GM21619 (cell line): ENCODE results near the gene IFIT2.
"Not testable (repeated sequence)": the region's sequence is repeated elsewhere in the genome, so short reads cannot be mapped to it uniquely, and the experiment has no call there.

ENCODE experiments used
- ATAC-seq: cut with Tn5 transposase; IDR thresholded peaks from one replicate; pipeline ENCODE4 v1.9.1; 2021; ENCODE audit not compliant: unreplicated experiment

Gene IFIT2

DNA sequence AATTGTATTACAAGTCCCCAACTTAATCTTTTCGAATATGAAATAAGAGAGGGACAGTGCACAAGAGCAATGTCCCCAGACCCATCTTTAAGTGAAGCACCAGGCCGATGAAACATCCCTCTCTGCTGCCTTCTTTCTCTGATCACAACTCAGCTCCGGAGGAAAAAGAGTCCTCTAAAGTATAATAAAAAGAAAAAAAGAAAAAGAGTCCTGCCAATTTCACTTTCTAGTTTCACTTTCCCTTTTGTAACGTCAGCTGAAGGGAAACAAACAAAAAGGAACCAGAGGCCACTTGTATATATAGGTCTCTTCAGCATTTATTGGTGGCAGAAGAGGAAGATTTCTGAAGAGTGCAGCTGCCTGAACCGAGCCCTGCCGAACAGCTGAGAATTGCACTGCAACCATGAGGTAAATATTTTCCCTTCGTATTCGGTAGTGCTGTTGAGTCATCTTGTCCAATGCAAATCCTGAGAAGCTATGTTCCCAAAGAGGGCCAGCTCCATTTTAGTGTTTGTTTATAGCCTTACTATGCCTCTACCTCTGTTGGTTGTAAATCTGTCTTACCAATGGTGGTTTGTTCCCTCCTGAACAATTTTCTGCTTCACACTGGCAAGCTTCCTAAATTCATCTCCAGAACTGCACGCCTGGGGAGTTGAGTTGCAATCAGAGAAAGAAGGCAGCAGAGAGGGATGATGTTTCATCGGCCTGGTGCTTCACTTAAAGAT is at the start of gene IFIT2:
Gene IFIT2 (plus strand): TSS at position 326 of the 725 bp plus-strand sequence. CDS start 78 bp downstream, at position 404.
- peak; percentile 67 for ATAC-seq

GRCh38 chr10:89252225-89252585 is 49.6 kb upstream of the IFIT2 start:
- no peak for ATAC-seq

DNA sequence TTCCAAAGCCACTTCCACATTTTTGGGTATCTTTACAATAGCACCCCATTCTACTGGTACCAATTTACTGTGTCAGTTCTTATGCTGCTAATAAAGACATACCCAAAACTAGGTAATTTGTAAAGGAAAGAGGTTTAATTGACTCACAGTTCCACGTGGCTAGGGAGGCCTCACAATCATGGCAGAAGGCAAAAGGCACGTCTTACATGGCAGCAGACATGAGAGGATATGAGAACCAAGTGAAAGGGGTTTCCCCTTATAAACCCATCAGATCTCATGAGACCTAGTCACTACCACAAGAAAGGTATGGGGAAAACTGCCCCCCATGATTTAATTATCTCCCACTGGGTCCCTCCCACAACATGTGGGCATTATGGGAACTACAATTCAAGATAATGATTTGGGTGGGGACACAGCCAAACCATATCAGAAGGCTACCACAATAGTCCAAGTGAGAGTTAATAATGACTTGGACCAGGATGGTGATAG is 46.7 kb upstream of the IFIT2 start:
- ATAC-seq: not testable (repeated sequence)

DNA sequence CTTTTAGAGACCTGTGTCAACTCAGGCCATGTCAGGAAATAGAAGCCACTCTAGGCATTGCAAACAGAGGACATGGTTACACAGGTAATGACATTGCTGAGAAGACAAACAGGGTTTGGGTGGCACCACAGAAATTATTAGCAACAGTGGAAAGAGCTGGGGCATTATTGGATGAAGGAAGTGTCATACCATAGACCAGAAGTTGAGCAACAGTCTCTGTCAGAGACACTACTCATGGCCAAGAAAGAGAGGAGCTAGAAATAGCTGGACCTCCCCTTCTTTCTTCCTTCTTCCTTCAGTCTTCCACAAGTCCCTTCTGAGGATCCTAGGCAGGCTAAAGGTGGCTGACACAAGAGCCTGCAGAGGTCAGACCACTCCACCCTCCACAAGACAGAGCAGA is 46.1 kb upstream of the IFIT2 start:
- ATAC-seq: no peak

DNA sequence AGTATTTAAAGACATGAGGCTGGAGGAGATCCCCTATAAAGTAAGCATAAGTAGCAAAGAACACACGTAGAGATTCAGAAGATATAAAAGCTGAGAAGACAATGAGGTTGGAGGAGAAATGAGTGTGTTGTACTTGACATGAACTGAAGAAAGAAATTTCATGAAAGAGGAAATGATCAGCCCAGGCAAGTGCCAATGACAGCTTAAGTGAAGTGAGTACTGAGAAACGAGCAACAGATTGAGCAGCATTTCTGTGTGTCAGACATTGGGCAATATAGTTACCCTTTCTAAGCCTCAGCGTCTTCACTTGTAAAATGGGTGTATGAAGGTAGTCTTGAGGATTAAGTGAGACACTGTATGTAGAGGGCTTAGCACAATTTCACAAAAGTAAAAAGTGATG is 45.5 kb upstream of the IFIT2 start:
- no peak for ATAC-seq

GRCh38 chr10:89256962-89257361 is 44.9 kb upstream of the IFIT2 start:
- ATAC-seq: no peak

- ATAC-seq: no peak
Measured at GRCh38 chr10:89257581-89257980, 44.3 kb upstream of the IFIT2 start.

- ATAC-seq: no peak
Measured at GRCh38 chr10:89258881-89259280, 43.0 kb upstream of the IFIT2 start.

- ATAC-seq: no peak
Measured at GRCh38 chr10:89262086-89263051, 39.5 kb upstream of the IFIT2 start.

- ATAC-seq: no peak
Measured at GRCh38 chr10:89263091-89263490, 38.8 kb upstream of the IFIT2 start.

- no peak for ATAC-seq
Measured at GRCh38 chr10:89263531-89263930, 38.3 kb upstream of the IFIT2 start.

- ATAC-seq: no peak
Measured at GRCh38 chr10:89266721-89267453, 35.0 kb upstream of the IFIT2 start.

- no peak for ATAC-seq
Measured at GRCh38 chr10:89269433-89270152, 32.3 kb upstream of the IFIT2 start.

DNA sequence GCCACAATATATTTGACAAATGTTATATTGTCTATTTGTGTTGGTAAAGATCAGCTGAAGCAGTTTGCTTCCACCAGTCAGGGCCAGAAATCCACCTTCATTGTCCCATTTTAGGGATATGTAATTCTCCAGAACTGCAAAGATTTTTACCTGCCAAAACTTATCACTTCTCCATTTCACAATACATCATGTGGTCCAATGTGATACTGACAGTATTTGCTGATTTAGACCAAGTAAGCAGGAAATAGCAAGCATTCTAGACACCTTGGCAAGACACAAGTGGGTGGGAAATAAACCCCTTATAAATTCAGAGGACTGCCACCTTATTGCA is 31.7 kb upstream of the IFIT2 start:
- no peak for ATAC-seq

GRCh38 chr10:89271532-89271931 is 30.3 kb upstream of the IFIT2 start:
- no peak for ATAC-seq

DNA sequence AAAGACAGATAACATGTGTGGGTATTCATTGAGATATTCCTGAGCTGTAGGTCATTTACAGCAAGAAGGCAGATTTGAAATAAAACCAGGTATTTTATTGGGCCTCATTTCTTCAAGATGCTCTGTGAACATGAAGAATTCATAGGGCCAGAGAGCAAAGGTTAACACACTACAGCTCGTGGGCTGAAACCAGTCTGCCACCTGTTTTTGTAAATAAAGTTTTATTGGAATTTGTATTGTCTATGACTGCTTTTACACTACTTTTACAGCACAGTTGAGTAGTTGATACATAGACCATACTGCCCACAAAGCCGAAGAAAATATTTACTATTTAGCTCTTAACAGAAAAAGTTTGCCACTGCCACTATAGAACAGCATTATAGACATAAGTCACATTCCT is 28.2 kb upstream of the IFIT2 start:
- no peak for ATAC-seq

GRCh38 chr10:89274928-89275327 is 26.9 kb upstream of the IFIT2 start:
- no peak for ATAC-seq

DNA sequence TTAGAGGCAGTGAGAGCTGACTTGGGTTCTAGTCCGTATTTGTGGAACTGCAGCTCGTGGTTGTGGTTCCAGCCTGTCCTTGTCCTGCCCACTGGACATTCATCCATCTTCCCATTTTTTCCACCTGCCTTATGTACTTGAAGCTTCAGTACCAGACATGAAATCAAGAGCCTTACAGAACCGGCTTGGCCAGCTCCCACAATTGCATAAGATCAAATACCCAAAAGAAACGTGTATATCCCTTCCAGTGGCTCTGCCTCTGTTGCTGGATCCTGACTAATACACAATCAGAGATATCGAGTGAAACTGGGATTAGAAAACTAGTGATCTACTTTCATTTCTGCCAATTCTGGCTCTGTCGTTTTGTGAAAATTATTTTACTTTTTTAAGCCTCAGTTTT is 26.5 kb upstream of the IFIT2 start:
- no peak for ATAC-seq

- no peak for ATAC-seq
Measured at GRCh38 chr10:89278034-89278535, 23.8 kb upstream of the IFIT2 start.

DNA sequence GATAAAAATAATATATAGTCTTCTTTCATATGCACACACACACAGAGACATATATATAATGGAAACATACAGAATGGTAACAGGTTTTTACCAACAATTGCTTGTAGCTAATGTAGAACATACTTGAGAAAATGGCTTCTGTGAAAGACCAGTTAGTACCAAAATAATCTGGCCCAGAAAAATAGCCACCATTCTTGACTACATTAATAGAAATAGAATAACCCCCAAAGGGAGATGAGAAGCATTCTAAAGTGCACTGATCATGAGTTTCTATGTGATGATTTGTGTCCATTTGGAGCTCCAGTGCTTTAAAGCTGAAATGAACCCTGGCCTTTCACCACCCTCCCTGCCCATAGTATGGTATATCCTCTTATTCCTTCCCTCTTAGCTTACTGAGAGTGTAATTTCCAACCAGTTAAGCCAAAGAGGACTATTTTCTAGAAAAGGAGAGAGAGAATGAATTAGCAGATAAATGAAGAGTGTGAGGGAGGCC is 22.9 kb upstream of the IFIT2 start:
- ATAC-seq: no peak
